Lung (tissue), 12 donors: Measurements from ENCODE around the gene CAPZA2. TPM values are rescaled to one million over a fixed set of nuclear protein-coding genes. Genes with fewer than 3 reads are reported as not detected.

Source experiments
- ATAC-seq: fragments of 200-7000 bp; cut with Tn5 transposase; one replicate; pipeline ENCODE4 v1.9.1; 2020; ENCODE audit warnings: moderate number of reproducible peaks; ENCODE audit not compliant: insufficient read depth, low FRiP score
- DNase-seq, 3 donors: peaks; one replicate each; pipeline ENCODE4 v3.0.0-alpha.2; 2013 to 2017
- H3K27ac ChIP-seq, 2 donors: one replicate each; pipeline ENCODE4 v1.5.1; 2013; ENCODE audit warnings: mild to moderate bottlenecking in 2 of 2, moderate library complexity in 2 of 2, control low read depth in 1 of 2, inconsistent platforms in 1 of 2, low read depth in 1 of 2, low read length in 1 of 2
- H3K27me3 ChIP-seq, 3 donors: one replicate each; pipeline ENCODE4 v1.5.1; 2013; ENCODE audit warnings: low read length in 2 of 3; ENCODE audit not compliant: control insufficient read depth in 3 of 3, insufficient read depth in 3 of 3
- H3K36me3 ChIP-seq, 4 donors: one replicate each; pipeline ENCODE4 v1.5.1; 2013; ENCODE audit warnings: low read length in 4 of 4, mild to moderate bottlenecking in 1 of 4, moderate library complexity in 1 of 4; ENCODE audit not compliant: control insufficient read depth in 4 of 4, insufficient read depth in 4 of 4
- H3K4me1 ChIP-seq, 5 donors: one replicate each; pipeline ENCODE4 v1.5.1; 2013; ENCODE audit warnings: low read length in 5 of 5, mild to moderate bottlenecking in 2 of 5, moderate library complexity in 1 of 5; ENCODE audit not compliant: control insufficient read depth in 5 of 5, insufficient read depth in 5 of 5
- H3K4me3 ChIP-seq: one replicate; pipeline ENCODE4 v1.5.1; 2013; ENCODE audit warnings: mild to moderate bottlenecking, control low read depth, moderate library complexity
- H3K9ac ChIP-seq, 2 donors: one replicate each; pipeline ENCODE4 v1.5.1; 2013; ENCODE audit warnings: low read length in 2 of 2, control low read depth in 1 of 2; ENCODE audit not compliant: insufficient read depth in 1 of 2
- H3K9me3 ChIP-seq, 4 donors: one replicate each; pipeline ENCODE4 v1.5.1; 2013; ENCODE audit warnings: low read length in 3 of 4, mild to moderate bottlenecking in 1 of 4, moderate library complexity in 1 of 4; ENCODE audit not compliant: control insufficient read depth in 4 of 4, insufficient read depth in 3 of 4
- CTCF ChIP-seq: IDR thresholded peaks from 2 replicates; pipeline ENCODE4 v1.5.1; 2012; ENCODE audit warnings: mild to moderate bottlenecking; ENCODE audit errors: control extremely low read depth, extremely low read depth
- WGBS, 2 donors: extraction: QIAGEN DNeasy Blood & Tissue Kit; methylation state at CpG; one replicate each; pipeline ENCODE4 v1.1.7; 2013; 5-methylcytosine and 5-hydroxymethylcytosine counted together
- polyA plus RNA-seq, 2 donors: library from polyadenylated mRNA; stranded (reverse); fragments of 200-250 nt; gene quantifications; one replicate each; pipeline ENCODE4 v1.2.1, GENCODE V29; 2013
- total RNA-seq, 2 donors: library from RNA; depleted of rRNA in 1 of 2; stranded (reverse); fragments of >200 nt in 1 of 2; gene quantifications; one replicate each; pipeline ENCODE4 v1.2.1, GENCODE V29; 2014 to 2021
- donor health status: control.
- donor health status: control.
- donor health status: Bipolar disorder and iron deficiency.
- donor health status: healthy.
- donor health status: DM: yes; HTN: yes; CAD: no.

CAPZA2 gene
- total and polyA plus RNA-seq, 4 donors = 38.4 to 201 (median 162) TPM

DNA sequence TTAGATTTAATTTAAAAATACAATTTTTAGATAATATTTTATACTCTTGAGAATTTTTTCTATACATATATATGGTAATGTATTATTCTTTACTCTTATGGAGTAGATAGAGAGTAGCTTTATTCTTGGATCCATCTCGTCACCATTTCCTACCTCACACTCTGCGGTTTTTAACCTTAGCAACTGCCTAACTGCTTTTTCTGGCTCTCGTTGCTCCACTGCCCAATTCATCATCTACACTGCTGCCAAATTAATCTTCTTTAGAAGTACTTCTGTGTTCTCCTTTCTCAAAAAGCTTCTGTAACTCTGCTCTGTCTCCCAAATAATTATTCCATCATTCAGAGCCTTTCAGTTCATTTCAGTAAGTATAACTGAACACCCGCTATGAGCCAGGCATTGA lies 35.3 kb downstream of the CAPZA2 start:
- Histone ChIP-seq H3K27me3 (no peaks in the 10 kb centered on the region), H3K4me1 (peaks cover 0 to 7% (median 0%) of the 10 kb centered on the region in 5 donors), H3K36me3 (peaks cover 2 to 17% (median 11%) of the 10 kb centered on the region in 4 donors), H3K9ac (no peak overlapping the region), H3K4me3 (no peak overlapping the region), H3K27ac (no peak overlapping the region), H3K9me3 (no peaks in the 10 kb centered on the region)
- WGBS, 2 donors = 93 to 96% methylated on average over 4 of the region's 4 CpGs
- no peak for TF ChIP-seq CTCF
- DNase-seq (no peak), ATAC-seq (no peak)

- H3K4me3 ChIP-seq = no peak overlapping the region
- no peak for TF ChIP-seq CTCF
- WGBS, 2 donors = 82 to 84% methylated on average over 4 of the region's 4 CpGs
- H3K4me1 ChIP-seq = peaks cover 0 to 7% (median 0%) of the 10 kb centered on the region in 5 donors
- H3K9me3 ChIP-seq = no peaks in the 10 kb centered on the region
- DNase-seq (peak in 2 of 3 donors; percentile 3 to 10), ATAC-seq (no peak)
- no peaks in the 10 kb centered on the region for H3K27me3 ChIP-seq
- H3K9ac ChIP-seq = no peak overlapping the region
- peaks cover 6 to 25% (median 12%) of the 10 kb centered on the region in 4 donors for H3K36me3 ChIP-seq
- H3K27ac ChIP-seq = no peak overlapping the region
Observed at GRCh38 chr7:116899308-116899707, 36.9 kb downstream of the CAPZA2 start.

- Histone ChIP-seq H3K9me3 (no peaks in the 10 kb centered on the region), H3K4me1 (peaks cover 0 to 9% (median 0%) of the 10 kb centered on the region in 5 donors), H3K27ac (no peak overlapping the region), H3K9ac (no peak overlapping the region), H3K4me3 (no peak overlapping the region), H3K27me3 (no peaks in the 10 kb centered on the region), H3K36me3 (peaks cover 8 to 25% (median 12%) of the 10 kb centered on the region in 4 donors)
- no peak for TF ChIP-seq CTCF
- ATAC-seq (no peak), DNase-seq (no peak)
- WGBS, 2 donors = 99 to 100% methylated on average over 2 of the region's 2 CpGs
Observed at GRCh38 chr7:116901143-116901542, 38.8 kb downstream of the CAPZA2 start.

- no peaks in the 10 kb centered on the region for H3K27me3 ChIP-seq
- ATAC-seq (no peak), DNase-seq (no peak)
- peaks cover 12 to 26% (median 14%) of the 10 kb centered on the region in 4 donors for H3K36me3 ChIP-seq
- no peak overlapping the region for H3K27ac ChIP-seq
- H3K9me3 ChIP-seq = no peaks in the 10 kb centered on the region
- no peak for TF ChIP-seq CTCF
- 61 to 72% methylated on average over 3 of the region's 3 CpGs for WGBS, 2 donors
- peaks cover 0 to 8% (median 0%) of the 10 kb centered on the region in 5 donors for H3K4me1 ChIP-seq
- H3K4me3 ChIP-seq = no peak overlapping the region
- H3K9ac ChIP-seq = no peak overlapping the region
Observed at GRCh38 chr7:116902867-116903266, 40.5 kb downstream of the CAPZA2 start.
